Activated T-cell treated with anti-CD3 and anti-CD28 coated beads, Interleukin-2, amount 50 U/mL, for 24 hours (primary cell): ENCODE results near the gene GALNT15.

Source experiments
- DNase-seq: peaks from one replicate; pipeline ENCODE4 v3.0.0-alpha.2; 2020
- H3K27ac Mint-ChIP-seq: 2 replicates; pipeline ENCODE4 v1.8.0; 2020; ENCODE audit warnings: mild to moderate bottlenecking, mixed read lengths
- H3K27me3 Mint-ChIP-seq: 2 replicates; pipeline ENCODE4 v1.8.0; 2020; ENCODE audit warnings: mixed read lengths
- H3K36me3 Mint-ChIP-seq: 2 replicates; pipeline ENCODE4 v1.8.0; 2020; ENCODE audit warnings: low read depth, mixed read lengths
- H3K4me1 Mint-ChIP-seq: 2 replicates; pipeline ENCODE4 v1.8.0; 2020; ENCODE audit warnings: low read depth, mixed read lengths
- H3K4me3 Mint-ChIP-seq: 2 replicates; pipeline ENCODE4 v1.8.0; 2020; ENCODE audit warnings: mild to moderate bottlenecking, moderate library complexity, mixed read lengths
- H3K9me3 Mint-ChIP-seq: 2 replicates; pipeline ENCODE4 v1.8.0; 2020; ENCODE audit warnings: mixed read lengths

The GALNT15 gene

GRCh38 chr3:16143861-16144447 lies 30.5 kb upstream of the GALNT15 start:
- H3K4me3 Mint-ChIP-seq: no peak overlapping the region
- no peaks in the 10 kb centered on the region for H3K36me3 Mint-ChIP-seq
- peaks cover 7% of the 10 kb centered on the region for H3K4me1 Mint-ChIP-seq
- no peak overlapping the region for H3K27ac Mint-ChIP-seq
- DNase-seq: no peak
- H3K9me3 Mint-ChIP-seq: peaks cover 8% of the 10 kb centered on the region
- no peaks in the 10 kb centered on the region for H3K27me3 Mint-ChIP-seq

DNA sequence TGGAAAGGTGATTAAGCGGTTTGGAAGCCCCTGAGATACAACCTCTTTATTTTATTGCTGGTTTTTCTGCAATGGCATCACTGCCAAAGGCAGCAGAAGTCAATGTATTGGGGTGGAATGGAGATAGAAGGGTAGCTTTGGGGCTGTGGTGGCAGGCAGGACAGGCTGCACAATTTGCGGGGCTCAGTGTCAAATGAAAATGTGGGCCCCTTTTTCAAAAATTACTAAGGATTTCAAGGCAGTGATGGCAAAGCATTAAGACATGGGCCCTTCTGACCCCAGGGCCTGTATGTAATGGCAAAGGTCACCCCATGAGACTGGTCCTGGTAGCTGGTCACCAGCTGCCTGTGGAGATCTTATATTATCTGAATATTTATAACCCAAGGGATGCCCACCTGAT lies 29.3 kb upstream of the GALNT15 start:
- DNase-seq: no peak
- H3K27me3 Mint-ChIP-seq: no peaks in the 10 kb centered on the region
- H3K9me3 Mint-ChIP-seq: peaks cover 8% of the 10 kb centered on the region
- peaks cover 7% of the 10 kb centered on the region for H3K4me1 Mint-ChIP-seq
- no peak overlapping the region for H3K27ac Mint-ChIP-seq
- H3K36me3 Mint-ChIP-seq: no peaks in the 10 kb centered on the region
- H3K4me3 Mint-ChIP-seq: no peak overlapping the region

GRCh38 chr3:16146015-16146730 lies 28.3 kb upstream of the GALNT15 start:
- no peak for DNase-seq
- H3K9me3 Mint-ChIP-seq: peaks cover 8% of the 10 kb centered on the region
- H3K4me3 Mint-ChIP-seq: no peak overlapping the region
- H3K36me3 Mint-ChIP-seq: no peaks in the 10 kb centered on the region
- H3K27ac Mint-ChIP-seq: no peak overlapping the region
- H3K4me1 Mint-ChIP-seq: peaks cover 7% of the 10 kb centered on the region
- H3K27me3 Mint-ChIP-seq: no peaks in the 10 kb centered on the region

DNA sequence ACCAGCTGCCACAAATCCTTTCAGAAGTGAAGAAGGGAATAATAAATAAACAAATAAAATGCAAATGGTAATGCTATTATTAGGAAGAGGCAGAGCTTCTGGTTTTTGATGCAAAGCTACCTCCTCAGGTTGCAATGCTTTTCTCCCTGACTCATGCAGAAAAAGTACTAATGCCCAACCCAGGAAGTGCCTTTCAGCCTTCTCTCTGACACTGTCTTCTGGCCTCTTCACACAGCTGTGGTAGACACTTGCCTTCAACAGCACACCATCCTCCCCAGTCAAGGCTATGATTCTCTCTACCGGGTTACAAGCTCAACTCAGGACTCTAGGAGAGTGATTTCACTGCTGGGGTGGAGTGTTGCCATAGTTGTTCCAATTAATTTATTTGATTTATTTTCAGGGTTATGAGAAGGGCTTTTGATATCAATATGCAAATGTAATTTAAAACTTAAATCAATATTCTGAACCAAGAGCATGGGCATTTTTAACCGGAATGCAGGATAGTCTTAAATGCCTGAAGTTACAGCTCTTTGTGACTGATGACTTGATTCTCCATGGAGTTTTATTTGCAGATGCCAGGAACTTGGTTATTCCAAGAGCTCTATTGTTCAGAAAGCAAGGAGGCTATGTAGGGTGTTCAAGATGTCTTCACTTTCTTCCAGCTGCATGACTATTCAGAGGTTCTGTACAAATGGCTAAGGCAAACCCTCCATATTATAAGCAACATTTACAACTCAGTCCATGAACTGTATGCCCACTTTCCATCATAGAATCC lies 27.1 kb upstream of the GALNT15 start:
- Mint-ChIP-seq H3K36me3 (no peaks in the 10 kb centered on the region), H3K27ac (no peak overlapping the region), H3K4me3 (no peak overlapping the region), H3K9me3 (peaks cover 8% of the 10 kb centered on the region), H3K4me1 (peaks cover 2% of the 10 kb centered on the region), H3K27me3 (peaks cover 3% of the 10 kb centered on the region)
- no peak for DNase-seq

DNA sequence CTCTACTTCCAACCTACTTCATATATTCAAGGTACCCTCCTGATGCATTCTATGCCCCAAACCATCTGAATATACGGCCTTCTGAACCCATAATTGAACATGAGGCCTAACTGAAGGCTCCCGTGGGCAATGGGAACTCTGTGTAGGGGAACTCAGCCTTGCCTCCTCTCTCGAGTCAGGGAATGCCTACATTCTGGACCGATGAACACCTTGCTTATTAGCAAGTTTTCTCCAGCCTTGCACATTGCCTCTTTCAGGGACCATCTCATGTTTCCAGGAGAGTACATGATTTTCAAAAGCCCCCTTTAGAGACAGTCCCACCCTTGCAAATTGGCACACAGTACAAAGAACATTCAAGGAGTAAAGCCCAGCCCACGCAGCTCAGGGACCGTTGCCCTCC lies 26.3 kb upstream of the GALNT15 start:
- Mint-ChIP-seq H3K4me3 (no peak overlapping the region), H3K9me3 (peaks cover 11% of the 10 kb centered on the region), H3K4me1 (peaks cover 2% of the 10 kb centered on the region), H3K27ac (no peak overlapping the region), H3K36me3 (no peaks in the 10 kb centered on the region), H3K27me3 (peaks cover 10% of the 10 kb centered on the region)
- no peak for DNase-seq

GRCh38 chr3:16148783-16149182 lies 25.7 kb upstream of the GALNT15 start:
- Mint-ChIP-seq H3K36me3 (no peaks in the 10 kb centered on the region), H3K9me3 (peaks cover 8% of the 10 kb centered on the region), H3K4me3 (no peak overlapping the region), H3K27me3 (peaks cover 16% of the 10 kb centered on the region), H3K4me1 (peaks cover 2% of the 10 kb centered on the region), H3K27ac (no peak overlapping the region)
- no peak for DNase-seq

DNA sequence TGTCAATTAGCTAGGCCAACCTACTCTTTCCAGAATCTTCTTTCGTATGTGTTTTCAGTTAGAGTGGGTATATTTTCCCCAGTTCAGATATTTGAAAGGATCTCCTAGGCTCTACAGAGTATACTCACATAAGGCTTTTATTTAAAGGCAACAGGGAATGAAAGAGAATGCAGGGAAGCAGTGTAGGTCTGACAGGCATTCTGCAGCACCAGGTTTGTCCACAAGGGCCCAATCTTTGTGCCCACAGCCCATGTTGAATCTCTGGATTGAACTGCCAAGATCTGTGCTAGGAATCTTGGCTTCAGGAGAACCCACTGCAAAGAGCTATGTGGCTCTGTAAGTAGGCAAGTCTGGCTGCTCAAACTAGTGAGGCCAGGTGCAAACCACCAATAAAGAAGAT lies 24.2 kb upstream of the GALNT15 start:
- Mint-ChIP-seq H3K4me3 (no peak overlapping the region), H3K27ac (no peak overlapping the region), H3K36me3 (no peaks in the 10 kb centered on the region), H3K27me3 (peaks cover 22% of the 10 kb centered on the region), H3K4me1 (peaks cover 2% of the 10 kb centered on the region), H3K9me3 (peaks cover 3% of the 10 kb centered on the region)
- DNase-seq: no peak

DNA sequence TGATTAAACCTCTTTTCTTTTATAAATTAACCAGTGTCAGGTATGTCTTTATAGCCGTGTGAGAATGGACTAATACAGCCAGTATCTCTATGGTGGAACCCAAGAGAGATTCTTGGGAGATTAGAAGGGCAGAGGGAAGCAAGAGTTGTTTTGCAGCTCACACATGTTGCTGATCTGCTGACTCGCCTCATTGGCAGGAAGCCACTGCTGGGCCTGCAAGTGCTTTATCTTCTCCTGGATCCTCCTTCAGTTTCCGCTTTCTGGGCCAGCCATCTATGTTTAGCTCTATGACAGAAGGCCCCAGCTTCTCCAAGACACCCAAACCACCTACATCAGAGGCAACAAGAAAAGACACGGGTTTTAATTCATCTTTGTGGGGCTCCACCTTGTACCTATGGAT lies 23.4 kb upstream of the GALNT15 start:
- H3K9me3 Mint-ChIP-seq: peaks cover 3% of the 10 kb centered on the region
- H3K4me1 Mint-ChIP-seq: peaks cover 2% of the 10 kb centered on the region
- H3K27me3 Mint-ChIP-seq: peaks cover 22% of the 10 kb centered on the region
- H3K36me3 Mint-ChIP-seq: no peaks in the 10 kb centered on the region
- no peak for DNase-seq
- no peak overlapping the region for H3K27ac Mint-ChIP-seq
- H3K4me3 Mint-ChIP-seq: no peak overlapping the region

DNA sequence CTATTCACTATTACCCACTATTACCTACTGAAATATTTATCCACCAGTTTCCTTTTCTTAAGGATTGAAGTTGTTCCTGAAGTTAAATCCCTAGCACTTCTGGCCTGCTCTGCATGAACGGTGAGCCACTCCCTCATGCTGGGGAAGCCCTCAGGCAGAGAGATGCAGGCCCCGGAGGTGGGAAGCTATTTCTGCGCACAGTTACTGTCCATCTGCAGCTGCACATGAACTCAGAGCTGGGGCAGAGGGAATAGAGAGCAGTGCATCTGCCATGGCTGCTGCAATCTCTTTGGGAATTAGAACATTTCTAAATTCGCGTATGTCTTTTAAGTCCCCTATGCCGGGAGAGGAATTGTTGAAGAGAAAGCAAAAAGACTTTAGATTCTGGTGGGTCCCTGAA lies 6.3 kb upstream of the GALNT15 start:
- Mint-ChIP-seq H3K9me3 (peaks cover 9% of the 10 kb centered on the region), H3K36me3 (peaks cover 2% of the 10 kb centered on the region), H3K27ac (no peak overlapping the region), H3K27me3 (peaks cover 40% of the 10 kb centered on the region), H3K4me1 (no peaks in the 10 kb centered on the region), H3K4me3 (no peak overlapping the region)
- no peak for DNase-seq

DNA sequence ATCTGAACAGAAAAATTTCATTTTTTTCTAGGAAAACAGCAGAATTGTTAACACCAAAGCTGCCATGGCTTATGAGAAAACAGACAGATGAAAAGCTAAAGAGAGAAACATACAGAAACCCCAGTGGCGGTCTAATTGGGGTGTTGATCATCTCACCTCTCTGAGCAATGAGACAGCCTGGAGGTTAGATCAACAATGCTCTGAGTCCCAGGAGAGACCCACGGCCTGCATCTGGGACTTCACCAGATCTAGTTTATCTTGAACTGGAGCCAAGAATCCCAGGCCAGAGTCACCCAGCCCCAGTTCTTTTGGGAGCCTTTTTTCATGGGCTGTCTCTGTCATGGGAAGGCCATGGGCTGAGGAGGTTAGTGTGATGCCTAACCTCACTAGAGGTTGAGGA lies 3.5 kb upstream of the GALNT15 start:
- no peaks in the 10 kb centered on the region for H3K9me3 Mint-ChIP-seq
- no peaks in the 10 kb centered on the region for H3K4me1 Mint-ChIP-seq
- H3K36me3 Mint-ChIP-seq: no peaks in the 10 kb centered on the region
- no peak for DNase-seq
- H3K27me3 Mint-ChIP-seq: peaks cover 23% of the 10 kb centered on the region
- no peak overlapping the region for H3K4me3 Mint-ChIP-seq
- H3K27ac Mint-ChIP-seq: no peak overlapping the region

DNA sequence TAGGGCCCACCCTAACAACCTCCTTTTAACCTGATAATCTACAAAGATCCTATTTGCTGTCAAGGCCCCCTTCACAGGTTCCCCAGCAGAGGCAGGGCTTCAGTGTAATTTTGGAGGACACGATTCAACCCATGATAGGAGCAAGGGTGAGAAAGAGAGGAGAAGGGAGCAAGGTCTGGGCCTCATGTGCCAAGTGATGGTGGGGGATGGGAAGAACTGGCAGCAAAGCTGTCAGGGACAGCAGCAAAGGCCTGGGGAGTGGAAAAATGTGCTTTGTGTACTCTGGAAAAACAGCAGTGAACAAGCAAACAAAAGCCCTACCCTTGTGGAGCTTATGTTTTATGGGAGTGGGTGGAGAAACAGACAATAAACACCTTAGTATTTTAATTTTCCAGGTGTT lies 2.7 kb upstream of the GALNT15 start:
- H3K36me3 Mint-ChIP-seq: no peaks in the 10 kb centered on the region
- H3K27ac Mint-ChIP-seq: no peak overlapping the region
- peaks cover 15% of the 10 kb centered on the region for H3K27me3 Mint-ChIP-seq
- no peaks in the 10 kb centered on the region for H3K9me3 Mint-ChIP-seq
- no peak for DNase-seq
- no peak overlapping the region for H3K4me3 Mint-ChIP-seq
- H3K4me1 Mint-ChIP-seq: no peaks in the 10 kb centered on the region

DNA sequence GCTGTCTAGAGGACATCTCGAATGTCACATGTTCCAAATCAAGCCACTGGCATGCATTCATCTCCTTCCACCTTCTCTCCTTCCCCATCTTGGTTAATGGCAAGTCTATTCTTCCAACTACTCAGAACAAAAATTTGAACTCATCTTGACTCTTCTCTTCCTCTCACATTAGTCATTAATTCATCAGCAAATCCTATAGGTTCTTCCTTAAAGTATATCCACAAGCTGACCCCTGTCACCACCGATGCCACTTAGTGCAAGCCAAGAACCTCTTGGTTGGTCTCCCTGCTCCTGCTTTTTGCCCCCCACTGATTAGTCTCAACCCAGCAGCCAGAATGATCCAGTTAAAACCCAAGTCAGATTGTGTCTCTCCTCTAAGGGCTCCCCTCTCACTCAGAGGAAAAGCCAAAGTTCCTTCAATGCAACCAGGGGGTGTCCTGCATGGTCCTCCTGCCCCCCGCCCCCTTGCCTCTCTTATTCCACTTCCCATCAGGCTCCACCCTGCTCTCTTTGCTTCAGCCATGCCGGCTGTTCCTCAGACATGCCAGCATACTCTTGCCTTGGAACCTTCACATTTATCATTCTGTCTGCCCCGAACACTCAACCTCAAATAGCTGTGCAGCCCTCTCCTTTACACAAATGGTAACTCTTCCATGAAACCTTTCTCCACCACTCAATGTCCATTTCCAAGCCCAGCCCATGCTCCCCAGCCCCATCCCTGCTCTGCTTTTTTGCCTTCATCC lies 1.0 kb upstream of the GALNT15 start:
- H3K27ac Mint-ChIP-seq: no peak overlapping the region
- no peak overlapping the region for H3K4me3 Mint-ChIP-seq
- H3K9me3 Mint-ChIP-seq: no peaks in the 10 kb centered on the region
- no peak for DNase-seq
- H3K4me1 Mint-ChIP-seq: peaks cover 3% of the 10 kb centered on the region
- H3K27me3 Mint-ChIP-seq: peaks cover 23% of the 10 kb centered on the region
- H3K36me3 Mint-ChIP-seq: no peaks in the 10 kb centered on the region

DNA sequence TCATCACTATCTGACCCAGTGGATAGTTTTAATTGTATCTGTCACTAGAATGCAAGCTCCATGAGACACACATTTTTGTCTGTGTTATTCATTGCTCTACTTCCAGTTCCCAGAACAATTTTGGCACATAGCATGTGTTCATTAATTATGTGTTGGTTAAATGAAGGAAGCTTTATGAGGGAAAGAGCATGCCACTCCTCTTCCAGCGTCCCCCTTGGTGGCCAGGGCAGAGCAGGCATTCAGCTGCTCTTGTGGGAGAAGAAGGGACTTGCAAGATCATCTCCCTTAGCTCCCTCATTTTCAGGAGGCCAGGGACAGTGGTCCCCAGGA lies 489 bp upstream of the GALNT15 start:
- Mint-ChIP-seq H3K36me3 (no peaks in the 10 kb centered on the region), H3K27me3 (peaks cover 29% of the 10 kb centered on the region), H3K9me3 (no peaks in the 10 kb centered on the region), H3K4me1 (peaks cover 4% of the 10 kb centered on the region), H3K4me3 (no peak overlapping the region), H3K27ac (no peak overlapping the region)
- no peak for DNase-seq

- no peaks in the 10 kb centered on the region for H3K9me3 Mint-ChIP-seq
- no peak for DNase-seq
Measured at GRCh38 chr3:16174976-16175901, 759 bp downstream of the GALNT15 start.

More at GRCh38 chr3:16174976-16175901, 759 bp downstream of the GALNT15 start:
- peaks cover 4% of the 10 kb centered on the region for H3K4me1 Mint-ChIP-seq
- H3K27me3 Mint-ChIP-seq: peaks cover 29% of the 10 kb centered on the region
- H3K27ac Mint-ChIP-seq: no peak overlapping the region
- no peak overlapping the region for H3K4me3 Mint-ChIP-seq
- no peaks in the 10 kb centered on the region for H3K36me3 Mint-ChIP-seq
